Mesendoderm (in vitro differentiated cells): ENCODE measurements around the gene STARD6.

Experiments
- DNase-seq: peaks from one replicate; pipeline ENCODE4 v3.0.0; 2013
- H2AK5ac ChIP-seq: 2 replicates; pipeline ENCODE4 v1.6.1; 2013; ENCODE audit warnings: low read length, inconsistent platforms
- H2BK120ac ChIP-seq: 2 replicates; pipeline ENCODE4 v1.6.1; 2013; ENCODE audit warnings: low read depth, mild to moderate bottlenecking, low read length, moderate library complexity, mixed read lengths
- H2BK15ac ChIP-seq: replicated peaks from 2 replicates; pipeline ENCODE4 v1.6.1; 2013; ENCODE audit warnings: low read depth, mild to moderate bottlenecking, moderate library complexity
- H2BK5ac ChIP-seq: 2 replicates; pipeline ENCODE4 v1.6.1; 2013; ENCODE audit warnings: low read length, inconsistent platforms
- H3K18ac ChIP-seq: 2 replicates; pipeline ENCODE4 v1.6.1; 2013; ENCODE audit warnings: mild to moderate bottlenecking, low read length, mixed read lengths
- H3K23ac ChIP-seq: one replicate; pipeline ENCODE4 v1.6.1; 2013; ENCODE audit warnings: low read length
- H3K27ac ChIP-seq: 2 replicates; pipeline ENCODE4 v1.5.1; 2013; ENCODE audit warnings: low read depth, mild to moderate bottlenecking, inconsistent platforms, low read length, moderate library complexity
- H3K27me3 ChIP-seq: 2 replicates; pipeline ENCODE4 v1.6.1; 2013; ENCODE audit warnings: low read length, control low read depth, mild to moderate bottlenecking, inconsistent platforms; ENCODE audit not compliant: insufficient read depth, poor library complexity
- H3K36me3 ChIP-seq: 2 replicates; pipeline ENCODE4 v1.6.1; 2013; ENCODE audit warnings: low read length, inconsistent platforms; ENCODE audit not compliant: control insufficient read depth, insufficient read depth
- H3K4ac ChIP-seq: one replicate; pipeline ENCODE4 v1.6.1; 2013; ENCODE audit warnings: low read depth, mild to moderate bottlenecking, low read length, moderate library complexity
- H3K4me1 ChIP-seq: 2 replicates; pipeline ENCODE4 v1.6.1; 2013; ENCODE audit warnings: low read depth, low read length, inconsistent platforms; ENCODE audit not compliant: control insufficient read depth
- H3K4me2 ChIP-seq: 2 replicates; pipeline ENCODE4 v1.6.1; 2013; ENCODE audit warnings: low read length
- H3K4me3 ChIP-seq: 2 replicates; pipeline ENCODE4 v1.5.1; 2013; ENCODE audit warnings: mild to moderate bottlenecking, low read length
- H3K56ac ChIP-seq: one replicate; pipeline ENCODE4 v1.6.1; 2013; ENCODE audit warnings: low read length
- H3K79me1 ChIP-seq: 2 replicates; pipeline ENCODE4 v1.6.1; 2013; ENCODE audit warnings: low read length, inconsistent platforms
- H3K79me2 ChIP-seq: 2 replicates; pipeline ENCODE4 v1.6.1; 2013; ENCODE audit warnings: mild to moderate bottlenecking, low read length; ENCODE audit not compliant: control insufficient read depth, insufficient read depth
- H3K9ac ChIP-seq: 2 replicates; pipeline ENCODE4 v1.6.1; 2013; ENCODE audit warnings: low read length, inconsistent platforms
- H4K5ac ChIP-seq: one replicate; pipeline ENCODE4 v1.6.1; 2013; ENCODE audit warnings: low read length
- H4K8ac ChIP-seq: one replicate; pipeline ENCODE4 v1.6.1; 2013; ENCODE audit warnings: low read depth, mild to moderate bottlenecking, control low read depth, low read length, moderate library complexity
- WGBS: extraction: QIAGEN DNeasy Blood & Tissue Kit; methylation state at CpG from one replicate; pipeline ENCODE4 v1.1.7; 2013; ENCODE audit warnings: low lambda C conversion rate, missing lambda C conversion rate; ENCODE audit not compliant: insufficient coverage; ENCODE audit errors: extremely low coverage; 5-methylcytosine and 5-hydroxymethylcytosine counted together

The STARD6 gene

DNA sequence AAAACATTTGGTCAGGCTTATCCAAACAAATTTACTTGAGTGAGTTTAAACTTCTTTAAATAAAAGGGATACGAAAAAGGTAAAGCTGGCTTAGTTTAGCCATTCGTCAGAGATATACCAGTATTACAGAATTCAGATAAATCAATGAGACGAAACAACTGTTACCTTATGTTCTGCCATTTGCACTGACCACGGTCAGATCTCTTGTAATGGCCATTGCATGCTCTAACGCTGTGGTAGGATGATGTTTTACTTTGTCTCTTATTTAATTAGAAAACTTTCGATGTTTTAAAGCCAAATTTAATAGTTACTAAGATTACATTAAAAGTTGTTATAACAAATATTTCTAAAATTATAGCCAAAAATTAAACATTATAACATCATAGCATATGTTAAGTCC, 1.6 kb upstream of the STARD6 start:
- Histone ChIP-seq H3K4ac (no peak overlapping the region), H3K27me3 (no peaks in the 10 kb centered on the region), H4K8ac (no peak overlapping the region), H2AK5ac (no peak overlapping the region), H3K27ac (no peak overlapping the region), H3K4me1 (no peaks in the 10 kb centered on the region), H3K18ac (no peak overlapping the region), H3K36me3 (no peaks in the 10 kb centered on the region), H3K79me1 (peaks cover 2% of the 10 kb centered on the region), H2BK120ac (no peak overlapping the region), H3K4me3 (no peak overlapping the region), H3K9ac (peak overlapping the region; percentile 94), H3K56ac (peak overlapping the region; percentile 51), H4K5ac (no peak overlapping the region), H2BK15ac (no peak overlapping the region), H3K4me2 (peak overlapping the region; percentile 98), H3K79me2 (peaks cover 6% of the 10 kb centered on the region), H3K23ac (no peak overlapping the region), H2BK5ac (no peak overlapping the region)
- no peak for DNase-seq
- no CpG with 5 or more reads among the region's 6 CpGs for WGBS

DNA sequence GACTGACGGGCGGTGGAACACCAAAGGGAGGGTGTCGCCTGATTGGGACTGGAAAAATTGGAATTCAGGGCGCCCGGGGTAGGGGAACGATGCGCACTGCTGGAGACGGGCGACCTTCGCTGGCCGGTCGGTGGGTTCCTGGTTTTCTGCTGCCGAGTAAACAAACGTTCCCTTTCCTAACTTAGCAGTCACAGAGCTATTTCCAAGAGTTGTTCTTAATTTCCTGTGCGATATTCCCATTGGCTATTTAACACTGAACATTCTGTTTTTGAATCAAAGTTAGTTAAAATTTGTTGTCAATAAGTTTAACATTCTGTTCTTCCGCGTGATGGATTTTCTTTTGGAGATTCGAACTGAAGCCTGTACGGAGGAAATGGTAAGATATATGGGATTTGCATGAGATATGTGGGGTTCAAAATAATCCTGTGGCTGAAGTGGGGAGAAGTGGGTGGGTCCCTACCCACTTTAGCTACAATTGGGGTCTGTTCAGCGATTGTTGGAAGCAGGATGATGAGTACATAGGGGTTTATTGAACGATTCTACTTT, 910 bp upstream of the STARD6 start:
- no peaks in the 10 kb centered on the region for H3K27me3 ChIP-seq
- peak overlapping the region; percentile 94 for H4K8ac ChIP-seq
- H3K9ac ChIP-seq = peak overlapping the region; percentile 94
- peak overlapping the region; percentile 95 for H3K56ac ChIP-seq
- no peaks in the 10 kb centered on the region for H3K36me3 ChIP-seq
- H2BK120ac ChIP-seq = no peak overlapping the region
- WGBS = no CpG with 5 or more reads among the region's 21 CpGs
- peak overlapping the region; percentile 96 for H3K4me3 ChIP-seq
- H4K5ac ChIP-seq = no peak overlapping the region
- H3K27ac ChIP-seq = peak overlapping the region; percentile 64
- H3K18ac ChIP-seq = peak overlapping the region; percentile 51
- H2BK15ac ChIP-seq = no peak overlapping the region
- DNase-seq = no peak
- no peak overlapping the region for H2BK5ac ChIP-seq
- peak overlapping the region; percentile 98 for H3K4me2 ChIP-seq
- no peak overlapping the region for H2AK5ac ChIP-seq
- peaks cover 6% of the 10 kb centered on the region for H3K79me2 ChIP-seq
- no peak overlapping the region for H3K23ac ChIP-seq
- peak overlapping the region; percentile 22 for H3K4ac ChIP-seq
- no peaks in the 10 kb centered on the region for H3K4me1 ChIP-seq
- peaks cover 2% of the 10 kb centered on the region for H3K79me1 ChIP-seq

DNA sequence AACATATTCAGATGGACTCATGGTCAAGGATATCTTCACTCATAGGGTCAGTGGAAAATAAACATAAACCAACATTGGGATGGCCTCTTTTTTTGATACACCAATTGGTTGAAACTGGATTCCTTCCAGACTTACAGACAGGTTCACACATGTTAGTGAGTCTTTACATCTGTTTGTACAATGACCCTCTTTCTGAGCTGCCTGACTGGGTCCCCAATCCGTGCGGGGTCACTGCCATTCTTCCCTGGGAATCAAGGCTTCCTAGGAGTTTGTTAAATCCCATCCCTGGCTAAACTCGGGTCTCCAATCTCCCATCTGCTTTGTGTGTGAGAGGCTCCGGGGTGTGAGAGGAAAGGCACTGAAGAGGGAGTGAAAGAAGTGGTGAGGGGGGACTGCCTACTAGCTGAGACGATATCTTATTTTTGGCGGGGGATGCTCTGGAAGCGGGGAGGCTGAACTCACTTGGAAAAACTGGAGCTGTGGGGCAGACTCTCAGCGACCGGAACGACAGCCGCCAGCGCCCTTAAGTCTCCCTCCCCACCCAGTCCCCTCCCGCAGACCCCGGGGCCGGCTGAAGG, 487 bp downstream of the STARD6 start:
- Histone ChIP-seq H3K4me3 (peak overlapping the region; percentile 57), H2AK5ac (no peak overlapping the region), H2BK5ac (peak overlapping the region; percentile 19), H3K9ac (peak overlapping the region; percentile 82), H2BK120ac (no peak overlapping the region), H3K79me1 (peaks cover 2% of the 10 kb centered on the region), H3K79me2 (peaks cover 6% of the 10 kb centered on the region), H3K27ac (no peak overlapping the region), H3K4me1 (no peaks in the 10 kb centered on the region), H3K4ac (peak overlapping the region; percentile 28), H3K18ac (peak overlapping the region; percentile 53), H3K27me3 (no peaks in the 10 kb centered on the region), H3K4me2 (peak overlapping the region; percentile 90), H4K5ac (no peak overlapping the region), H4K8ac (peak overlapping the region; percentile 6), H3K23ac (no peak overlapping the region), H3K56ac (peak overlapping the region; percentile 95), H2BK15ac (no peak overlapping the region), H3K36me3 (no peaks in the 10 kb centered on the region)
- WGBS = no CpG with 5 or more reads among the region's 15 CpGs
- no peak for DNase-seq

DNA sequence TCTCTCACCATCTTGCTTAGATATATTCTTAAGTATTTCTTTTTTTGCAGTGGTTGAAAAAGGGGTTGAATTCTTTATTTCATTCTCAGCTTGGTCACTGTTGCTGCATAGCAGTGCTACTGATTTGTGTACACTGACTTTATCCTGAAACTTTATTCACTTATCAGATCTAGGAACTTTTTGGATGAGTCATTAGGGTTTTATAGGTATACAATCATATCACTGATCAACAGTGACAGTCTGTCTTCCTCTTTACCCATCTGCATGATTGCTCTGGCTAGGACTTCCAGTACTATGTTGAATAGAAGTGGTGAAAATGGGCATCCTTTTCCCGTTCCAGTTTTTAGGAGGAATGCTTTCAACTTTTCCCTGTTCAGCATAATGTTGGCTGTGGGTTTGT, 6.5 kb downstream of the STARD6 start:
- Histone ChIP-seq H2BK120ac (no peak overlapping the region), H3K79me1 (no peaks in the 10 kb centered on the region), H2BK15ac (no peak overlapping the region), H4K5ac (no peak overlapping the region), H3K4me1 (no peaks in the 10 kb centered on the region), H3K4me3 (no peak overlapping the region), H3K23ac (no peak overlapping the region), H2BK5ac (no peak overlapping the region), H3K4me2 (no peak overlapping the region), H4K8ac (no peak overlapping the region), H2AK5ac (no peak overlapping the region), H3K56ac (no peak overlapping the region), H3K27me3 (no peaks in the 10 kb centered on the region), H3K79me2 (no peaks in the 10 kb centered on the region), H3K36me3 (no peaks in the 10 kb centered on the region), H3K9ac (no peak overlapping the region), H3K4ac (no peak overlapping the region), H3K27ac (no peak overlapping the region), H3K18ac (no peak overlapping the region)
- DNase-seq = no peak
- no CpG with 5 or more reads among the region's 1 CpG for WGBS

DNA sequence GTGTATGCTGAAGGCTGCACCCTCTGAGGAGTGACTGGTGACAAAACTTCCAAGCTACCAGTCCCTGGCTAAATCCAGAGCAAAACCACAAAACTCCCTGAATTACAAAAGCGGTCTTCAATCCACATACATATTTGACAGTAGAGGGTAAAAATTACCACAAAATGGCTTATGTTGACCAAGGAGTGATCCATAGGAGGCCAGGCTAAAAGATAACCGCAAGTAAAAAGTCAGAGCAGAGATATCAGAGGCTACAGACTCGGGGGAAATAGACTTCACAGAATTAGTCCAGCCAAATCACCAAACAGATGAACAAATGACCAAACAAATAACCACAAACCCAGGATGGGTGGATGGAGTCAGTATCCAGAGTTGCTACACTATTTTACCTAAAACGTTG, 19.4 kb downstream of the STARD6 start:
- DNase-seq = no peak
- Histone ChIP-seq H3K4me2 (no peak overlapping the region), H3K56ac (no peak overlapping the region), H3K4ac (no peak overlapping the region), H2BK5ac (no peak overlapping the region), H3K9ac (no peak overlapping the region), H3K36me3 (no peaks in the 10 kb centered on the region), H2BK120ac (no peak overlapping the region), H3K4me3 (no peak overlapping the region), H3K27me3 (no peaks in the 10 kb centered on the region), H2BK15ac (no peak overlapping the region), H3K23ac (no peak overlapping the region), H4K8ac (no peak overlapping the region), H4K5ac (no peak overlapping the region), H2AK5ac (no peak overlapping the region), H3K79me1 (no peaks in the 10 kb centered on the region), H3K18ac (no peak overlapping the region), H3K4me1 (no peaks in the 10 kb centered on the region), H3K79me2 (no peaks in the 10 kb centered on the region), H3K27ac (no peak overlapping the region)
- WGBS = no CpG with 5 or more reads among the region's 4 CpGs
